ENCODE measurements around the gene PIM1. TPM values are rescaled to one million over a fixed set of nuclear protein-coding genes. Genes with fewer than 3 reads are reported as not detected.
"Not testable (repeated sequence)": the region's sequence is repeated elsewhere in the genome, so short reads cannot be mapped to it uniquely, and the experiment has no call there.

Gene PIM1
- total RNA-seq, 1 experiment from 2014 or later, result 18.6 TPM

- no TSS peak for BruUV-seq (replicated peaks)
- no peak overlapping the region for H3K4me3 Mint-ChIP-seq (ENCODE audit: low read depth, unreplicated experiment)
- TF ChIP-seq CTCF (IDR thresholded peaks at IDR 0.05; ENCODE audit: unreplicated experiment), result no peak
- peaks cover 2% of the 10 kb centered on the region for H3K9me3 Mint-ChIP-seq (ENCODE audit: low read depth, unreplicated experiment)
- no peak for DNase-seq
- peaks cover 19% of the 10 kb centered on the region for H3K27me3 Mint-ChIP-seq (ENCODE audit: unreplicated experiment)
- H3K4me1 Mint-ChIP-seq (ENCODE audit: low read depth, unreplicated experiment), result no peaks in the 10 kb centered on the region
- CTCF ChIA-PET, result interaction anchor here (0.7 to 1.2 kb wide), 3 partner anchors 20 to 161 kb away, joined by 3 to 6 read pairs (median 5); no protein-coding TSS in a partner anchor
- H3K36me3 Mint-ChIP-seq (ENCODE audit: insufficient read depth, unreplicated experiment), result no peaks in the 10 kb centered on the region
- intact Hi-C loops (cut with micrococcal nuclease; ENCODE audit: unreplicated experiment), result no loop called here
- H3K27ac Mint-ChIP-seq (ENCODE audit: unreplicated experiment), result no peak overlapping the region
These were observed 20.2 kb downstream of the PIM1 start for GRCh38 chr6:37190159-37190535.

GRCh38 chr6:37192666-37193065, 22.7 kb downstream of the PIM1 start:
- no peak for DNase-seq
- Mint-ChIP-seq H3K27ac (ENCODE audit: unreplicated experiment) (no peak overlapping the region), H3K27me3 (ENCODE audit: unreplicated experiment) (no peaks in the 10 kb centered on the region), H3K4me3 (ENCODE audit: low read depth, unreplicated experiment) (no peak overlapping the region), H3K9me3 (ENCODE audit: low read depth, unreplicated experiment) (no peaks in the 10 kb centered on the region), H3K36me3 (ENCODE audit: insufficient read depth, unreplicated experiment) (no peaks in the 10 kb centered on the region), H3K4me1 (ENCODE audit: low read depth, unreplicated experiment) (no peaks in the 10 kb centered on the region)
- CTCF ChIA-PET, result interaction anchor here (0.7 kb wide), 2 partner anchors 9 to 644 kb away, joined by 3 to 4 read pairs; no protein-coding TSS in a partner anchor
- intact Hi-C loops (cut with micrococcal nuclease; ENCODE audit: unreplicated experiment), result no loop called here
- no peak for TF ChIP-seq CTCF (IDR thresholded peaks at IDR 0.05; ENCODE audit: unreplicated experiment)
- BruUV-seq (replicated peaks), result no TSS peak

- H3K4me3 Mint-ChIP-seq (ENCODE audit: low read depth, unreplicated experiment); H3K9me3 Mint-ChIP-seq (ENCODE audit: low read depth, unreplicated experiment); H3K4me1 Mint-ChIP-seq (ENCODE audit: low read depth, unreplicated experiment); intact Hi-C loops (cut with micrococcal nuclease; ENCODE audit: unreplicated experiment); H3K27ac Mint-ChIP-seq (ENCODE audit: unreplicated experiment); BruUV-seq (replicated peaks); H3K36me3 Mint-ChIP-seq (ENCODE audit: insufficient read depth, unreplicated experiment); H3K27me3 Mint-ChIP-seq (ENCODE audit: unreplicated experiment); DNase-seq: not testable (repeated sequence)
- CTCF ChIA-PET, result interaction anchor here (0.5 to 1.3 kb wide), 4 partner anchors 55 to 328 kb away, joined by 3 to 8 read pairs (median 4); no protein-coding TSS in a partner anchor
These were observed 24.9 kb downstream of the PIM1 start for GRCh38 chr6:37194886-37195285.

GRCh38 chr6:37196451-37196850, 26.5 kb downstream of the PIM1 start:
- intact Hi-C loops (cut with micrococcal nuclease; ENCODE audit: unreplicated experiment); DNase-seq; H3K4me1 Mint-ChIP-seq (ENCODE audit: low read depth, unreplicated experiment); H3K4me3 Mint-ChIP-seq (ENCODE audit: low read depth, unreplicated experiment); H3K27ac Mint-ChIP-seq (ENCODE audit: unreplicated experiment); CTCF ChIA-PET; H3K36me3 Mint-ChIP-seq (ENCODE audit: insufficient read depth, unreplicated experiment); H3K9me3 Mint-ChIP-seq (ENCODE audit: low read depth, unreplicated experiment); BruUV-seq (replicated peaks): not testable (repeated sequence)
- H3K27me3 Mint-ChIP-seq (ENCODE audit: unreplicated experiment), result peaks cover 15% of the 10 kb centered on the region

GRCh38 chr6:37200085-37200484, 30.1 kb downstream of the PIM1 start:
- CTCF ChIA-PET, result no interaction called here
- H3K4me3 Mint-ChIP-seq (ENCODE audit: low read depth, unreplicated experiment), result no peak overlapping the region
- H3K4me1 Mint-ChIP-seq (ENCODE audit: low read depth, unreplicated experiment), result peaks cover 27% of the 10 kb centered on the region
- no peak overlapping the region for H3K27ac Mint-ChIP-seq (ENCODE audit: unreplicated experiment)
- H3K27me3 Mint-ChIP-seq (ENCODE audit: unreplicated experiment), result peaks cover 15% of the 10 kb centered on the region
- no TSS peak for BruUV-seq (replicated peaks)
- intact Hi-C loops (cut with micrococcal nuclease; ENCODE audit: unreplicated experiment), result no loop called here
- no peak for DNase-seq
- no peak for TF ChIP-seq CTCF (IDR thresholded peaks at IDR 0.05; ENCODE audit: unreplicated experiment)
- H3K36me3 Mint-ChIP-seq (ENCODE audit: insufficient read depth, unreplicated experiment), result no peaks in the 10 kb centered on the region
- H3K9me3 Mint-ChIP-seq (ENCODE audit: low read depth, unreplicated experiment), result no peaks in the 10 kb centered on the region
